Astrocyte (in vitro differentiated cells and primary cell): Measurements from ENCODE around the gene ACSS3. TPM values are rescaled to one million over a fixed set of nuclear protein-coding genes. Genes with fewer than 3 reads are reported as not detected.
"Not testable (repeated sequence)": the region's sequence is repeated elsewhere in the genome, so short reads cannot be mapped to it uniquely, and the experiment has no call there.

ENCODE experiments used
- DNase-seq: peaks from one replicate; pipeline ENCODE4 v3.0.0-alpha.2; 2010; ENCODE audit warnings: low read depth
- FAIRE-seq: peaks from 2 replicates; lab custom pipeline; 2011; peaks lifted over from hg19 to GRCh38; lab: Jason Lieb, UNC
- H2AFZ ChIP-seq: 2 replicates; pipeline ENCODE4 v1.6.0; 2012; ENCODE audit warnings: low read depth, low read length, inconsistent platforms
- H3K27ac ChIP-seq: 2 replicates; pipeline ENCODE4 v1.5.1; 2011; ENCODE audit warnings: low read depth, low read length, inconsistent platforms
- H3K27me3 ChIP-seq: 2 replicates; pipeline ENCODE4 v1.6.0; 2011; ENCODE audit warnings: low read length, inconsistent platforms; ENCODE audit not compliant: insufficient read depth
- H3K36me3 ChIP-seq: 2 replicates; pipeline ENCODE4 v1.5.1; 2011; ENCODE audit warnings: low read length, inconsistent platforms; ENCODE audit not compliant: insufficient read depth
- H3K4me1 ChIP-seq: 2 replicates; pipeline ENCODE4 v1.5.1; 2011; ENCODE audit warnings: low read length, inconsistent platforms; ENCODE audit not compliant: insufficient read depth
- H3K4me2 ChIP-seq: 2 replicates; pipeline ENCODE4 v1.6.0; 2012; ENCODE audit warnings: low read length, inconsistent platforms
- H3K4me3 ChIP-seq: 2 replicates; pipeline ENCODE4 v1.5.1; 2011; ENCODE audit warnings: low read depth, mild to moderate bottlenecking, low read length, inconsistent platforms; ENCODE audit not compliant: insufficient read depth
- H3K79me2 ChIP-seq: 2 replicates; pipeline ENCODE4 v1.6.0; 2012; ENCODE audit warnings: mild to moderate bottlenecking, low read length, inconsistent platforms; ENCODE audit not compliant: insufficient read depth
- H3K9ac ChIP-seq: 2 replicates; pipeline ENCODE4 v1.6.0; 2012; ENCODE audit warnings: mild to moderate bottlenecking, low read length, inconsistent platforms
- H3K9me3 ChIP-seq: 2 replicates; pipeline ENCODE4 v1.5.1; 2012; ENCODE audit warnings: low read depth, mild to moderate bottlenecking, low read length, inconsistent platforms; ENCODE audit not compliant: insufficient read depth
- H4K20me1 ChIP-seq: 2 replicates; pipeline ENCODE4 v1.6.0; 2012; ENCODE audit warnings: low read length, inconsistent platforms; ENCODE audit not compliant: insufficient read depth
- H3K27ac Mint-ChIP-seq: one replicate; pipeline ENCODE4 v1.8.0; 2021; ENCODE audit warnings: mild to moderate bottlenecking, mixed read lengths; ENCODE audit not compliant: unreplicated experiment
- H3K27me3 Mint-ChIP-seq: one replicate; pipeline ENCODE4 v1.8.0; 2021; ENCODE audit warnings: low read depth, mixed read lengths; ENCODE audit not compliant: unreplicated experiment
- H3K36me3 Mint-ChIP-seq: one replicate; pipeline ENCODE4 v1.8.0; 2021; ENCODE audit warnings: low read depth, mixed read lengths; ENCODE audit not compliant: unreplicated experiment
- H3K4me1 Mint-ChIP-seq: one replicate; pipeline ENCODE4 v1.8.0; 2021; ENCODE audit warnings: low read depth, mixed read lengths; ENCODE audit not compliant: unreplicated experiment
- H3K4me3 Mint-ChIP-seq: one replicate; pipeline ENCODE4 v1.8.0; 2021; ENCODE audit warnings: mild to moderate bottlenecking, moderate library complexity, mixed read lengths; ENCODE audit not compliant: unreplicated experiment
- H3K9me3 Mint-ChIP-seq: one replicate; pipeline ENCODE4 v1.8.0; 2021; ENCODE audit warnings: mild to moderate bottlenecking, mixed read lengths; ENCODE audit not compliant: unreplicated experiment
- CTCF ChIP-seq: IDR thresholded peaks from 2 replicates; pipeline ENCODE4 v1.5.1; 2011; ENCODE audit warnings: low read depth, mild to moderate bottlenecking, inconsistent platforms, low read length, moderate library complexity; ENCODE audit not compliant: insufficient read depth
- EZH2 ChIP-seq: IDR thresholded peaks from 2 replicates; pipeline ENCODE4 v1.6.1; 2012; ENCODE audit warnings: mild to moderate bottlenecking, low read length, inconsistent platforms; ENCODE audit not compliant: insufficient read depth
- total RNA-seq: library from RNA; stranded (reverse); gene quantifications from 2 replicates; pipeline ENCODE4 v1.2.1, GENCODE V29; 2021

Gene ACSS3
- total RNA-seq, 1 donor from 2014 or later: 13.9 TPM

GRCh38 chr12:81043979-81044740 is 33.7 kb upstream of the ACSS3 start:
- H3K4me2 ChIP-seq: no peak overlapping the region
- FAIRE-seq: no peak
- no peak overlapping the region for H3K27ac ChIP-seq
- DNase-seq: no peak
- no peak overlapping the region for H3K4me3 ChIP-seq
- no peak overlapping the region for H3K4me3 Mint-ChIP-seq
- H3K27ac Mint-ChIP-seq: no peak overlapping the region
- H3K9me3 ChIP-seq: no peaks in the 10 kb centered on the region
- no peaks in the 10 kb centered on the region for H4K20me1 ChIP-seq
- no peaks in the 10 kb centered on the region for H3K36me3 ChIP-seq
- no peaks in the 10 kb centered on the region for H3K4me1 Mint-ChIP-seq
- no peak overlapping the region for H3K9ac ChIP-seq
- H3K79me2 ChIP-seq: no peaks in the 10 kb centered on the region
- H3K4me1 ChIP-seq: no peaks in the 10 kb centered on the region
- no peaks in the 10 kb centered on the region for H3K9me3 Mint-ChIP-seq
- no peaks in the 10 kb centered on the region for H3K36me3 Mint-ChIP-seq
- H3K27me3 ChIP-seq: no peaks in the 10 kb centered on the region
- H3K27me3 Mint-ChIP-seq: no peaks in the 10 kb centered on the region
- TF ChIP-seq CTCF (no peak), EZH2 (no peak)
- no peak overlapping the region for H2AFZ ChIP-seq

DNA sequence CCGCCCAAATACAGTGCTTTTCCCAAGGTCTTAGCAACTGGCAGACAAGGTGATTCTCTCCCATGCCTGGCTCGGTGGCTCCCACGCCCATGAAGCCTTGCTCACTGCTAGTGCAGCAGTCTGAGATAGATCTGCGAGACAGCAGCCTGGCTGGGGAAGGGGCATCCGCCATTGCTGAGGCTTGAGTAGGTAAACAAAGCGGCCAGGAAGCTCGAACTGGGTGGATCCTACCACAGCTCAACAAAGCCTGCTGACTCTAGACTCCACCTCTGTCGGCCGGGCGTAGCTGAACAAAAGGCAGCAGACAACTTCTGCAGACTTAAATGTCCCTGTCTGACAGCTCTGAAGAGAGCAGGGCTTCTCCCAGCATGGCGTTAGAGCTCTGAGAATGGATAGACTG is 12.9 kb upstream of the ACSS3 start:
- not testable (repeated sequence) for H3K9ac ChIP-seq, H3K36me3 ChIP-seq, H3K4me1 ChIP-seq, FAIRE-seq, H3K27ac ChIP-seq, DNase-seq, H3K4me3 ChIP-seq, H3K79me2 ChIP-seq, H3K36me3 Mint-ChIP-seq, H3K9me3 ChIP-seq, H3K27ac Mint-ChIP-seq, H3K4me2 ChIP-seq, H2AFZ ChIP-seq, H3K27me3 ChIP-seq, H3K4me3 Mint-ChIP-seq, H3K4me1 Mint-ChIP-seq, H3K27me3 Mint-ChIP-seq, H4K20me1 ChIP-seq
- peaks cover 20% of the 10 kb centered on the region for H3K9me3 Mint-ChIP-seq

DNA sequence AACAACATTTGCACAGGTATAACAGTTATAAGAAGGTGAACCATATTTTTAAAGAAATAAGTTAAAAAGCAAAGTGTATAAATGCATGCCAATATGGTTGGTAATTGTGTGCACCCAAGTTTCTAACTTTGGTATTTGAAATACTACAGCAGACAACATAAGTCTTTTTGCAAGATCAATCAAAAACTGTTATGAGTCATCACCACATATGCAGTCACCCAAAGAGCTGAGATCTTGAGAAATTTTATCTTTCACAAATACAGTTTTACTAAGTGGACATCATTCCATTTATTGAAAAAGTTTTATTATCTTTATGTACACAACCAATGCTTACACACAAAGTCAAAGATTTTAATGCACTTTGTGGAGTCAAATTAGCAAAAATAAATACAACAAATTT is 7.0 kb upstream of the ACSS3 start:
- FAIRE-seq: no peak
- Histone ChIP-seq H3K27me3 (no peaks in the 10 kb centered on the region), H3K27ac (no peak overlapping the region), H3K79me2 (no peaks in the 10 kb centered on the region), H4K20me1 (no peaks in the 10 kb centered on the region), H3K4me3 (no peak overlapping the region), H2AFZ (no peak overlapping the region), H3K36me3 (no peaks in the 10 kb centered on the region), H3K9ac (no peak overlapping the region), H3K9me3 (no peaks in the 10 kb centered on the region), H3K4me1 (no peaks in the 10 kb centered on the region), H3K4me2 (no peak overlapping the region)
- H3K27ac Mint-ChIP-seq: no peak overlapping the region
- peak; percentile 19 for DNase-seq
- no peaks in the 10 kb centered on the region for H3K27me3 Mint-ChIP-seq
- H3K9me3 Mint-ChIP-seq: peaks cover 8% of the 10 kb centered on the region
- no peak for TF ChIP-seq EZH2
- TF ChIP-seq CTCF: no peak
- no peaks in the 10 kb centered on the region for H3K4me1 Mint-ChIP-seq
- H3K36me3 Mint-ChIP-seq: no peaks in the 10 kb centered on the region
- H3K4me3 Mint-ChIP-seq: no peak overlapping the region
